Fibroblast of mammary gland (primary cell): ENCODE data around the gene PCNX2.
A peak's percentile ranks its signal among the peaks of the same experiment; 100 is the strongest.

ENCODE experiments used
- DNase-seq: peaks from one replicate; pipeline ENCODE4 v3.0.0-alpha.2; 2010; ENCODE audit warnings: low read depth
- H3K4me3 ChIP-seq: 2 replicates; pipeline ENCODE4 v1.5.1; 2011; ENCODE audit warnings: low read depth, mild to moderate bottlenecking, low read length, moderate library complexity; ENCODE audit not compliant: control insufficient read depth
- CTCF ChIP-seq: conservative IDR thresholded peaks from 2 replicates; pipeline ENCODE4 v1.5.1; 2011; ENCODE audit warnings: low read depth, low read length, inconsistent platforms; ENCODE audit not compliant: control insufficient read depth, insufficient read depth

Gene PCNX2

GRCh38 chr1:233172201-233172600 lies 123.3 kb downstream of the PCNX2 start:
- DNase-seq = peak; percentile 50
- H3K4me3 ChIP-seq = no peak overlapping the region
- TF ChIP-seq CTCF = peak; percentile 26

- no peak overlapping the region for H3K4me3 ChIP-seq
- no peak for DNase-seq
- no peak for TF ChIP-seq CTCF
Observed at GRCh38 chr1:233170741-233171140, 124.8 kb downstream of the PCNX2 start.

GRCh38 chr1:233168384-233168783 lies 127.1 kb downstream of the PCNX2 start:
- DNase-seq = no peak
- H3K4me3 ChIP-seq = no peak overlapping the region
- no peak for TF ChIP-seq CTCF

- TF ChIP-seq CTCF = no peak
- no peak overlapping the region for H3K4me3 ChIP-seq
- DNase-seq = no peak
Observed at GRCh38 chr1:233166896-233167295, 128.6 kb downstream of the PCNX2 start.

- no peak for DNase-seq
- H3K4me3 ChIP-seq = no peak overlapping the region
- TF ChIP-seq CTCF = no peak
Observed at GRCh38 chr1:233163696-233164095, 131.8 kb downstream of the PCNX2 start.

- H3K4me3 ChIP-seq = no peak overlapping the region
- DNase-seq = no peak
- TF ChIP-seq CTCF = no peak
Observed at GRCh38 chr1:233158322-233158721, 137.2 kb downstream of the PCNX2 start.

GRCh38 chr1:233157245-233157644 lies 138.3 kb downstream of the PCNX2 start:
- no peak for TF ChIP-seq CTCF
- DNase-seq = no peak
- H3K4me3 ChIP-seq = no peak overlapping the region
